HG03575 (cell line): ENCODE data around the gene AP2A1.
"Not testable (repeated sequence)": the region's sequence is repeated elsewhere in the genome, so short reads cannot be mapped to it uniquely, and the experiment has no call there.

Experiments
- ATAC-seq: cut with Tn5 transposase; IDR thresholded peaks from one replicate; pipeline ENCODE4 v1.9.1; 2021; ENCODE audit not compliant: unreplicated experiment, insufficient number of reproducible peaks, low FRiP score; ENCODE audit errors: extremely low read depth

Gene AP2A1

GRCh38 chr19:49766930-49767299 lies at the start of gene AP2A1:
AP2A1 (plus strand) TSS chr19:49767001; CDS start chr19:49767134, 133 bp downstream.
- ATAC-seq: no peak

- ATAC-seq: no peak
These were observed 48.3 kb upstream of the AP2A1 start for GRCh38 chr19:49718511-49718910.

- ATAC-seq: no peak
These were observed 47.8 kb upstream of the AP2A1 start for GRCh38 chr19:49718991-49719390.

GRCh38 chr19:49719420-49719819 lies 47.4 kb upstream of the AP2A1 start:
- not testable (repeated sequence) for ATAC-seq

GRCh38 chr19:49727217-49728030 lies 39.4 kb upstream of the AP2A1 start:
- no peak for ATAC-seq

- no peak for ATAC-seq
These were observed 36.6 kb upstream of the AP2A1 start for GRCh38 chr19:49730166-49730565.

- ATAC-seq: no peak
These were observed 28.5 kb upstream of the AP2A1 start for GRCh38 chr19:49738268-49738667.

- no peak for ATAC-seq
These were observed 27.7 kb upstream of the AP2A1 start for GRCh38 chr19:49739098-49739497.

- ATAC-seq: no peak
These were observed 26.9 kb upstream of the AP2A1 start for GRCh38 chr19:49739933-49740332.

GRCh38 chr19:49741210-49741844 lies 25.5 kb upstream of the AP2A1 start:
- ATAC-seq: no peak

- ATAC-seq: no peak
These were observed 21.8 kb upstream of the AP2A1 start for GRCh38 chr19:49744946-49745381.

GRCh38 chr19:49746206-49746958 lies 20.4 kb upstream of the AP2A1 start:
- ATAC-seq: no peak

GRCh38 chr19:49749055-49749716 lies 17.6 kb upstream of the AP2A1 start:
- ATAC-seq: no peak

- ATAC-seq: no peak
These were observed 17.0 kb upstream of the AP2A1 start for GRCh38 chr19:49749771-49750170.

- ATAC-seq: no peak
These were observed 14.1 kb upstream of the AP2A1 start for GRCh38 chr19:49752701-49753100.

GRCh38 chr19:49755956-49756355 lies 10.8 kb upstream of the AP2A1 start:
- ATAC-seq: no peak

GRCh38 chr19:49758292-49758691 lies 8.5 kb upstream of the AP2A1 start:
- ATAC-seq: no peak

- no peak for ATAC-seq
These were observed 5.6 kb upstream of the AP2A1 start for GRCh38 chr19:49761249-49761624.

- no peak for ATAC-seq
These were observed 5.0 kb upstream of the AP2A1 start for GRCh38 chr19:49761625-49762311.
